Left forelimb (tissue), 1 donor: Measurements from ENCODE around the gene AMT.

Experiments used
- DNase-seq: peaks from one replicate; pipeline ENCODE4 v3.0.0-alpha.2; 2018; ENCODE audit warnings: low spot score

The AMT gene

DNA sequence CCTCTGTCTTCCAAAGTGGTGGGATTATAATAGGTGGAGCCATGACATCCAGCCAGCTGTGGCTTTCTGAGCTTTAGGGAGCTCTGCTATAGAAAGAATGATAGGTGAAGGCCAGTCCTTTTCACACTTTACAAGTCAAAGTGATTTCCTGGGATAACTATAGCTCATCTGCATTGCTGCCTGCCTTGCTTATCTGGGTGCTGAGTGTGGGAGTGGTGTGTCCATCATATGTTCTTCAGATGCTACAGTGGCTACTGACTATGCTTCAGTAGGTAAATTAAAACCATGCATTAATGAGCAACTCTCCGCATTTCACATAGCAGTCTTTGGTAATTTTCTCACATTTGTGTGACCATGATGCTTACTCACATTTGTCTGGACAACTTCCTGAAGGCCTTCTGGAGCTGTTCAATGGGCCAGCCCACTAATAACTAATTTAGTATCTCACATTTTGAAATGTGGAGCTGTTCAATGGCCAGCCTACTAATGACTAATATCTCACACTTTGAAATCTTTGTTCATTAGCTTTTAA, 33.9 kb downstream of the AMT start:
- DNase-seq = no peak

DNA sequence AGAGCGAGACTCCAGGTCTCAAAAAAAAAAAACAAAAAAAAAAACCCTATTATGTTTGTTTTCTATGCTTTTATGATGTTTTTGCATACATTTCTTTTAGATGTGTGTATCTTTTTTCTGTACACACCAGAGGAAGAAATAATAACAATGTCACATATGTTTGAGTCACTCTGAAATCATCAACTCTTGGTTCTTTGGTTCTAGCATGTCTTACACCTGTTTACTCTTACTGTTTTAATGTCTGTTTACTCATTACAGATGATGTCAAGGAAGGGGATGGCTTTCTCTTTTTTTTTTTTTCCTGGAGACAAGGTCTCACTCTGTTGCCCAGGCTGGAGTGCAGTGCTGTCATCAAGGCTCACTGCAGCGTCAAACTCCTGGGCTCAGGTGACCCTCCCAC, 34.6 kb downstream of the AMT start:
- no peak for DNase-seq

- DNase-seq = no peak
These were observed 36.1 kb downstream of the AMT start for GRCh38 chr3:49386056-49386756.

- DNase-seq = no peak
These were observed 36.7 kb downstream of the AMT start for GRCh38 chr3:49385617-49386016.

DNA sequence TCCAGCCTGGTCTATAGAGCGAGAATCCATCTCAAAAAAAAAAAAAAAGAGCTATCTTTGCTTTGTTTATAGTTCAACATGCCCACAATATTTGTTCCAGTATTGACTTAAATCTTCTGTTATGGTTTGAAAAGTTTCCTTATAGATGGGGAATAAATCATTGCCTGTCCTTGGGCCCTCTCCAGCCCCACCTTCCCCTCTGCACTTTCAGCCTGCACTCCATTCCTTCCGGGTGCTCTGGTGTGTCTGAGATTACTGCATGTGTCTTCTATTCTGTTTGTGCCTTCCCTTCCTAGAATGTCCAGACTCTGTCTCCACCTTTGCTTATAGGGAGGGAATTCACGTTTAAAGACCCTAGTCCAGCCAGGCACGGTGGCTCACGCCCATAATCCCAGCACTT, 38.9 kb downstream of the AMT start:
- no peak for DNase-seq

GRCh38 chr3:49378249-49378895, 43.9 kb downstream of the AMT start:
- no peak for DNase-seq

DNA sequence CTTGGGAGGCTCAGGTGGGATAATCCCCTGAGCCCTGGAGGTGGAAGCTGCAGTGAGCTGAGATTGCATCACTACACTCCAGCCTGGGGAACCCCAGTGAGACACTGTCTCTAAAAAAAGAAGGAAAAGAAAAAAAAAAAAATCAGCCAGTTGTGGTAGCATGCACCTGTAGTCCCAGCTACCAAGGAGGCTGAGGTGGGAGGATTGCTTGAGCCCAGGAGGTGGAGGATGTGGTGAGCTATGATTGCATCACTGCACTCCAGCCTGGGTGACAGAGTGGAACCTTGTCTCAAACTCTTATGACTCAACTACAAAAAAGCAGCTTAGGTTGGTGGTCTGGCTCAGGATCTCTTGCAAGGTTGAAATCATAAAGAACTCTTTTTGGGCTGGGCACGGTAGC, 44.8 kb downstream of the AMT start:
- DNase-seq = no peak

GRCh38 chr3:49371946-49372345, 50.3 kb downstream of the AMT start:
- no peak for DNase-seq

- no peak for DNase-seq
These were observed 51.5 kb downstream of the AMT start for GRCh38 chr3:49370585-49371290.
